Measurements from ENCODE around the gene STK11IP. TPM values are rescaled to one million over a fixed set of nuclear protein-coding genes. Genes with fewer than 3 reads are reported as not detected.

STK11IP gene
- total RNA-seq, 4 donors from 2014 or later: 25.3 to 68.0 (median 29.2) TPM

DNA sequence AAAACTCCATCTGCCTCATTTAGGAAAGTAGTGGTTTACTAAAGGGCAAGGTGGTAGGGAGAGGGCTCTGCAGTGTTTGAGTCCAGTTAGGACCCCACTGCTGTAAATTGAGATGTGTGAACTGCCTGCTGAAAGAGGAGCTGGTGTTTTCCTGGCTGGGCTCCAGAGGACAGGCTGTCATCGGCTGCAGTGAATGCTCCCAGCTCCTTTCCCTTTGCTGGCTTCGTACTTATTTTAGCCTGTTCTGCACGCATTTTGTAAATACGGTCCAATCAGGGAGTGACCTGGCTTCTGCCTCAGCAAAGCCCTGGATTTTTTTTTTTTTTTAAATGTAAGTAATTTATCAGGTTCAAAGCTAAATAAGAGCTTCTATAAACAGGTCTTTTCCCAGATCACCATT, 67.3 kb downstream of the STK11IP start:
- Histone ChIP-seq H3K27ac (no peak overlapping the region), H3K4me1 (no peaks in the 10 kb centered on the region), H3K4me3 (no peak overlapping the region), H3K9me3 (no peaks in the 10 kb centered on the region), H3K36me3 (no peaks in the 10 kb centered on the region), H3K27me3 (peaks cover 11% of the 10 kb centered on the region)
- TF ChIP-seq POLR2AphosphoS5 (IDR thresholded peaks at IDR 0.05): no peak
- TF ChIP-seq, protein P1, sequence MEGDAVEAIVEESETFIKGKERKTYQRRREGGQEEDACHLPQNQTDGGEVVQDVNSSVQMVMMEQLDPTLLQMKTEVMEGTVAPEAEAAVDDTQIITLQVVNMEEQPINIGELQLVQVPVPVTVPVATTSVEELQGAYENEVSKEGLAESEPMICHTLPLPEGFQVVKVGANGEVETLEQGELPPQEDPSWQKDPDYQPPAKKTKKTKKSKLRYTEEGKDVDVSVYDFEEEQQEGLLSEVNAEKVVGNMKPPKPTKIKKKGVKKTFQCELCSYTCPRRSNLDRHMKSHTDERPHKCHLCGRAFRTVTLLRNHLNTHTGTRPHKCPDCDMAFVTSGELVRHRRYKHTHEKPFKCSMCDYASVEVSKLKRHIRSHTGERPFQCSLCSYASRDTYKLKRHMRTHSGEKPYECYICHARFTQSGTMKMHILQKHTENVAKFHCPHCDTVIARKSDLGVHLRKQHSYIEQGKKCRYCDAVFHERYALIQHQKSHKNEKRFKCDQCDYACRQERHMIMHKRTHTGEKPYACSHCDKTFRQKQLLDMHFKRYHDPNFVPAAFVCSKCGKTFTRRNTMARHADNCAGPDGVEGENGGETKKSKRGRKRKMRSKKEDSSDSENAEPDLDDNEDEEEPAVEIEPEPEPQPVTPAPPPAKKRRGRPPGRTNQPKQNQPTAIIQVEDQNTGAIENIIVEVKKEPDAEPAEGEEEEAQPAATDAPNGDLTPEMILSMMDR (IDR thresholded peaks at IDR 0.05): no peak
- DNase-seq (ENCODE audit: low spot score in 2 of 2): no peak
- 62% methylated on average over 4 of the region's 4 CpGs for WGBS

DNA sequence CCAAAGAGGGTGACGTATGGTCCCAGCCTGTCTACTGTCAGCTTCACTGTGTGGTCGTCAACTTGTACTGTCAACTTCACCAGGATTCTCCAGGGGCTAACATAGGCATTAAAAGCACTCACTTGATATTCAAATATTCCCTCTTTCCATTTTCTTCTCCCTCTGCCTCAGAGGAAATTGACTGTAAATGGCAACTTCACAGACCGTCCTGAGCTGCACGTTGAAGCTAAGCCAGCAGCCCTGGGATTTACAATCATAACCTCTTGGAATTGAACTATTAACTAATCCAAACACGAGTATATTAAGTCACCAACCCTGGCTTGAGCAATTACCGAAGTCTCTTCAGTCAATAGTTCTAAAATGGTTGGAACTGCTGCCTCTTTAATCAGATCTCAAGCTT, 68.3 kb downstream of the STK11IP start:
- Histone ChIP-seq H3K27ac (no peak overlapping the region), H3K4me1 (no peaks in the 10 kb centered on the region), H3K4me3 (no peak overlapping the region), H3K36me3 (no peaks in the 10 kb centered on the region), H3K9me3 (no peaks in the 10 kb centered on the region), H3K27me3 (peaks cover 12% of the 10 kb centered on the region)
- 74% methylated on average over 6 of the region's 6 CpGs for whole genome bisulfite sequencing
- no peak for DNase-seq (ENCODE audit: low spot score in 2 of 2)
- TF ChIP-seq, protein P1 (IDR thresholded peaks at IDR 0.05): no peak
- TF ChIP-seq POLR2A (IDR thresholded peaks at IDR 0.05) (no peak), EP300 (IDR thresholded peaks at IDR 0.05) (no peak), POLR2AphosphoS5 (IDR thresholded peaks at IDR 0.05) (no peak)

Other genes with a start within 250 kb of the STK11IP start
- 100 to 1,000 TPM in 1 of 4 donors, 10 to 100 TPM in 3; 66.6 to 104 (median 70.5) TPM for gene DNPEP, start 209.9 kb upstream of the STK11IP start, total RNA-seq
- gene DES, start 179.5 kb upstream of the STK11IP start, total RNA-seq: 100 to 1,000 TPM in 1 of 4 donors, 10 to 100 TPM in 3; 11.4 to 100 (median 35.6) TPM
- gene SPEG, start 163.0 kb upstream of the STK11IP start, total RNA-seq: 10 to 100 TPM in 1 of 4 donors, 1 to 10 TPM in 3; 6.5 to 17.2 (median 6.7) TPM
- gene GMPPA, start 99.0 kb upstream of the STK11IP start, total RNA-seq: 10 to 100 TPM; 18.3 to 31.3 (median 22.3) TPM
- gene ASIC4, start 83.4 kb upstream of the STK11IP start, total RNA-seq: not detected
- 10 to 100 TPM; 28.8 to 62.1 (median 49.3) TPM for gene CHPF, start 54.0 kb upstream of the STK11IP start, total RNA-seq
- 1 to 10 TPM in 3 of 4 donors, under 1 TPM in 1; 0.56 to 1.9 (median 1.4) TPM for gene TMEM198, start 53.8 kb upstream of the STK11IP start, total RNA-seq
- 10 to 100 TPM; 33.2 to 75.7 (median 43.7) TPM for gene OBSL1, start 26.3 kb upstream of the STK11IP start, total RNA-seq
- 1 to 10 TPM in 2 of 4 donors, under 1 TPM in 1, not detected in 1; 0.34 to 3.5 (median 1.5) TPM for gene INHA, start 25.5 kb upstream of the STK11IP start, total RNA-seq
- 1 to 10 TPM in 3 of 4 donors, under 1 TPM in 1; 0.48 to 3.2 (median 2.1) TPM for gene SLC4A3, start 29.8 kb downstream of the STK11IP start, total RNA-seq

Measured in suprapubic skin (tissue), 4 donors.